HEK293T (cell line): ENCODE measurements around the gene IFFO2.

Experiments used
- BHLHE40 ChIP-seq: fragments of 450-650 bp; IDR thresholded peaks from 2 replicates; pipeline ENCODE4 v1.6.1; 2016; ENCODE audit warnings: mild to moderate bottlenecking, moderate library complexity, borderline replicate concordance
- CTBP1 ChIP-seq: fragments of 450-650 bp; IDR thresholded peaks from 2 replicates; pipeline ENCODE4 v1.6.1; 2016; ENCODE audit warnings: borderline replicate concordance
- FOXK2 ChIP-seq: fragments of 450-650 bp; IDR thresholded peaks from 2 replicates; pipeline ENCODE4 v1.6.1; 2016; ENCODE audit warnings: mild to moderate bottlenecking
- SP1 ChIP-seq: fragments of 450-650 bp; IDR thresholded peaks from 2 replicates; pipeline ENCODE4 v1.6.1; 2017
- TARDBP ChIP-seq: fragments of 450-650 bp; IDR thresholded peaks from 2 replicates; pipeline ENCODE4 v1.6.1; 2016

- TF ChIP-seq CTBP1 (no peak), FOXK2 (no peak), BHLHE40 (no peak), SP1 (no peak), TARDBP (no peak)
Observed at GRCh38 chr1:18866846-18867245, 89.6 kb downstream of the IFFO2 start.
